Body of pancreas (tissue), 4 donors: ENCODE results near the gene S100B. TPM values are rescaled to one million over a fixed set of nuclear protein-coding genes. Genes with fewer than 3 reads are reported as not detected.

Experiments
- ATAC-seq: fragments of 150-250 bp; one replicate; pipeline ENCODE4 v1.9.1; 2016
- DNase-seq, 4 donors: peaks; one replicate each; pipeline ENCODE4 v3.0.0-alpha.2; 2019
- H3K27ac ChIP-seq, 4 donors: fragments of 200-600 bp; sonication (generic); 1 replicate in 3 of 4; 2 replicates in 1 of 4; pipeline versions ENCODE4 v1.5.1 to v1.6.1; 2016 to 2019; ENCODE audit warnings: mild to moderate bottlenecking in 1 of 4, mixed read lengths in 1 of 4, moderate library complexity in 1 of 4
- H3K27me3 ChIP-seq, 2 donors: fragments of 200-600 bp; sonication (generic); one replicate each; pipeline ENCODE4 v1.6.0; 2016; ENCODE audit warnings: mild to moderate bottlenecking in 1 of 2
- H3K36me3 ChIP-seq, 2 donors: fragments of 200-600 bp; sonication (generic); replicated peaks in 1 of 2; 2 replicates each; pipeline ENCODE4 v1.5.1; 2016; ENCODE audit warnings: low read depth in 2 of 2; ENCODE audit not compliant: insufficient read depth in 1 of 2
- H3K4me1 ChIP-seq: fragments of 200-600 bp; sonication (generic); one replicate; pipeline ENCODE4 v1.6.0; 2016
- H3K4me3 ChIP-seq, 2 donors: fragments of 200-600 bp; sonication (generic); 1 replicate in 1 of 2; 2 replicates in 1 of 2; pipeline ENCODE4 v1.5.1; 2016 to 2019
- H3K9me3 ChIP-seq, 3 donors: fragments of 200-600 bp; sonication (generic); 1 replicate in 2 of 3; 2 replicates in 1 of 3; pipeline ENCODE4 v1.5.1; 2016
- POLR2A ChIP-seq, 3 donors: fragments of 450-650 bp; IDR thresholded peaks; one replicate each; pipeline ENCODE4 v1.6.1; 2016; ENCODE audit warnings: antibody characterized with exemption in 3 of 3, mild to moderate bottlenecking in 2 of 3
- WGBS, 2 donors: methylation state at CpG; one replicate each; pipeline ENCODE4 v1.1.5; 2017; 5-methylcytosine and 5-hydroxymethylcytosine counted together
- intact Hi-C: fragments of 100-400 bp; cut with DNase I; formaldehyde crosslinking; loops from one replicate; pipeline ENCODE4 v1.15.1; 2023
- total RNA-seq, 2 donors: library from RNA; depleted of rRNA; stranded (reverse); fragments of >200 nt; gene quantifications; one replicate each; pipeline ENCODE4 v1.1.0, GENCODE V29; 2016
- TF ChIP-seq, protein P1 (sequence below), 7 experiments: fragments of 450-650 bp in 4 of 7; fragments of 200-600 bp in 3 of 7; sonication (generic) in 3 of 7; IDR thresholded peaks; one replicate each; pipeline ENCODE4 v1.5.1; 2016 to 2019; ENCODE audit warnings: antibody characterized with exemption in 7 of 7

S100B gene
- total RNA-seq, 2 donors from 2014 or later, result 2.6 to 33.9 TPM

DNA sequence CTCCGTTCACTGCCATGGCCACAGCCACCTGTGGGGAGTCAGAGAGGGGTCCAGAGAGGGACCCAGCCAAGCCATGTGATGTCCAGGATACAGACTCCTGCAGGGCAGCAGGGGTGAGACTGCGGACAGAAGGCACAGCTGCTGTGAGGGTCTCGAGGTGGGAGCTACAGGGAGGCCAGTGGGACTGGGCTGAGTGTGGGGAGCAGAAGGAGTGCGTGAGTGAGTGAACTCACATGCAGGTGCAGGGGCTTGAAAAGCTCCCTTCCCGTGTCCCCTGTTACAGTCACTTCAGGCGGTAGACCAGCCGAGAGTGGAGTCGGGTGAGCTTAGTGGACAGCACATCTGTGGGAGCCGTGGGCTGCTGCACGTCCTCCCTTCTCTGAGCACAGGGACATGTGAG is 42.4 kb downstream of the S100B start:
- no peaks in the 10 kb centered on the region for H3K27me3 ChIP-seq
- 87 to 90% methylated on average over 8 to 10 of the region's 10 CpGs for WGBS, 2 donors
- TF ChIP-seq, protein P1, sequence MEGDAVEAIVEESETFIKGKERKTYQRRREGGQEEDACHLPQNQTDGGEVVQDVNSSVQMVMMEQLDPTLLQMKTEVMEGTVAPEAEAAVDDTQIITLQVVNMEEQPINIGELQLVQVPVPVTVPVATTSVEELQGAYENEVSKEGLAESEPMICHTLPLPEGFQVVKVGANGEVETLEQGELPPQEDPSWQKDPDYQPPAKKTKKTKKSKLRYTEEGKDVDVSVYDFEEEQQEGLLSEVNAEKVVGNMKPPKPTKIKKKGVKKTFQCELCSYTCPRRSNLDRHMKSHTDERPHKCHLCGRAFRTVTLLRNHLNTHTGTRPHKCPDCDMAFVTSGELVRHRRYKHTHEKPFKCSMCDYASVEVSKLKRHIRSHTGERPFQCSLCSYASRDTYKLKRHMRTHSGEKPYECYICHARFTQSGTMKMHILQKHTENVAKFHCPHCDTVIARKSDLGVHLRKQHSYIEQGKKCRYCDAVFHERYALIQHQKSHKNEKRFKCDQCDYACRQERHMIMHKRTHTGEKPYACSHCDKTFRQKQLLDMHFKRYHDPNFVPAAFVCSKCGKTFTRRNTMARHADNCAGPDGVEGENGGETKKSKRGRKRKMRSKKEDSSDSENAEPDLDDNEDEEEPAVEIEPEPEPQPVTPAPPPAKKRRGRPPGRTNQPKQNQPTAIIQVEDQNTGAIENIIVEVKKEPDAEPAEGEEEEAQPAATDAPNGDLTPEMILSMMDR (IDR thresholded peaks at IDR 0.05), result no peak
- no peak for TF ChIP-seq POLR2A (IDR thresholded peaks at IDR 0.05)

GRCh38 chr21:46561445-46562090 is 43.3 kb downstream of the S100B start:
- ATAC-seq (no peak), DNase-seq (no peak)
- H3K27ac ChIP-seq, result no peak overlapping the region
- no peaks in the 10 kb centered on the region for H3K27me3 ChIP-seq
- no peaks in the 10 kb centered on the region for H3K9me3 ChIP-seq
- peaks cover 0 to 18% of the 10 kb centered on the region in 2 donors for H3K36me3 ChIP-seq
- TF ChIP-seq, protein P1 (IDR thresholded peaks at IDR 0.05), result no peak
- TF ChIP-seq POLR2A (IDR thresholded peaks at IDR 0.05), result no peak
- H3K4me3 ChIP-seq, result no peak overlapping the region
- intact Hi-C loops, result no loop called here
- peaks cover 6% of the 10 kb centered on the region for H3K4me1 ChIP-seq
- 92 to 93% methylated on average over 17 to 19 of the region's 19 CpGs for WGBS, 2 donors

More for the DNA sequence above, 42.4 kb downstream of the S100B start:
- DNase-seq, result no peak
- Histone ChIP-seq H3K4me3 (no peak overlapping the region), H3K27ac (no peak overlapping the region), H3K9me3 (no peaks in the 10 kb centered on the region), H3K36me3 (peaks cover 0 to 22% of the 10 kb centered on the region in 2 donors), H3K4me1 (peaks cover 6% of the 10 kb centered on the region)
- intact Hi-C loops, result no loop called here
- no peak for ATAC-seq

- DNase-seq, result no peak
Measured at GRCh38 chr21:46560568-46561444, 44.1 kb downstream of the S100B start.

DNA sequence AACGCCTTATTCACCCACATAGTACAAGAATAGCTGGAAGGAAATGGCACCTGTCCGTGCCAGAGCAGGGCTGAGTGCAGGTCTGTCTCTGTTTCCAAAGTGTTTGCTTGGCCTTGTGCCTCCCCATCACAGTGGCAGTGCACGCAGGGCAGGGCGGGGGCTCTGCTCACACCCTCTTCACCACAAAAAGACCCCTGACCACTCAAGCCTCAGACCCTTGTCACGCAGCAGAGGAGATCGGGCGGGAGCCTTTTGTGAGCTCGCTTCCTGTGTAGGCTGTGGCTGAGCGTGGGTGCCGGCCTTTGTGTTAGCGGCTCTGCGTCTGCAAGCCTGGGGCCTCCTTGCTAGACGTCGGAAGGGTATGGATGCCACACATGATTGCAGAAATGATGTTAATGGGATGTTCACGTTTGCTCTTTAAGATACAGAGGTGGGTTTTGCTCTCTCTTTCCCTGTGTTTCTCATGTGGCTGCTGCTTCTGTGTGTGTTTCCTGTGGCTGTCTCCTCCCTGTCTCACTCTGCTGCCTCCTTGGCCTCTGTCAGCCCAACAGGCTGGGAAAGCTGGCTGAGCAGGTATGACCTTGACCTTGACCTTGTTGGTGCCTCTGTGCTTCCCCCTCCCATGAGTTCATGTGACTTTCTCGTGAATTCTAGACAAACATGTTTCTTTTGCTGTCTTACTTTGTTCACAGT is 45.4 kb downstream of the S100B start:
- peaks cover 6% of the 10 kb centered on the region for H3K4me1 ChIP-seq
- DNase-seq, result no peak
- TF ChIP-seq POLR2A (IDR thresholded peaks at IDR 0.05), result no peak
- no peaks in the 10 kb centered on the region for H3K9me3 ChIP-seq
- peaks cover 0 to 15% of the 10 kb centered on the region in 2 donors for H3K36me3 ChIP-seq
- intact Hi-C loops, result no loop called here
- H3K27me3 ChIP-seq, result no peaks in the 10 kb centered on the region
- WGBS, 2 donors, result 73 to 80% methylated on average over 10 to 16 of the region's 16 CpGs
- ATAC-seq, result no peak
- H3K4me3 ChIP-seq, result no peak overlapping the region
- H3K27ac ChIP-seq, result peak overlapping the region in 1 of 4 donors; percentile 34

More at GRCh38 chr21:46560568-46561444, 44.1 kb downstream of the S100B start:
- intact Hi-C loops, result no loop called here
- Histone ChIP-seq H3K4me3 (no peak overlapping the region), H3K36me3 (peaks cover 0 to 16% of the 10 kb centered on the region in 2 donors), H3K27ac (no peak overlapping the region), H3K4me1 (peaks cover 6% of the 10 kb centered on the region), H3K9me3 (no peaks in the 10 kb centered on the region), H3K27me3 (no peaks in the 10 kb centered on the region)
- WGBS, 2 donors, result 88 to 90% methylated on average over 10 to 18 of the region's 19 CpGs
- no peak for TF ChIP-seq POLR2A (IDR thresholded peaks at IDR 0.05)
- TF ChIP-seq, protein P1 (IDR thresholded peaks at IDR 0.05), result no peak
- ATAC-seq, result no peak

DNA sequence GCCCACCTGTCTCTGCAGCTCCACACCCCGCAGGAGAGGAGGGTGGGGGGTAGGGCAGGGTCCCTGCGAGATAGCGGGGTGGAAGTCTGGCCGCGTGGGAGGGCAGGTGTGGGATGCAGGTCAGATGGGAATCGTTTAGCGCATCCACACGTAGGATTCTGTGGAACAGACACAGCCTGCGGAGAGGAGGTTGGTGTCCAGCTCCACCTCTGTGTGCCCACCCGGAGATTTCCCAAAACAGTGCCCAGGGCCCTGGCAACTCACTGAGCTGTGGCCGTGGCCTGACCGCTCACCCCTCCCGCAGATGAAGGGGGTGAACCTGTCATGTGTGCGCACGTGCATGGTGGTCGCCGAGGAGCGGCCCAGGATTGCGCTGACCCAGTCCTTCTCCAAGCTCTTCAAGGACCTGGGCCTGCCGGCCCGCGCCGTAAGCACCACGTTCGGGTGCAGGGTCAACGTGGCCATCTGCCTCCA is 46.9 kb downstream of the S100B start:
- WGBS, 2 donors, result 93 to 94% methylated on average over 20 to 25 of the region's 26 CpGs
- no peak for DNase-seq

More for the DNA sequence above, 46.9 kb downstream of the S100B start:
- Histone ChIP-seq H3K4me1 (peaks cover 6% of the 10 kb centered on the region), H3K36me3 (peaks cover 0 to 11% of the 10 kb centered on the region in 2 donors), H3K9me3 (no peaks in the 10 kb centered on the region), H3K27ac (no peak overlapping the region), H3K4me3 (no peak overlapping the region), H3K27me3 (no peaks in the 10 kb centered on the region)
- intact Hi-C loops, result no loop called here
- no peak for TF ChIP-seq POLR2A (IDR thresholded peaks at IDR 0.05)
- TF ChIP-seq, protein P1 (IDR thresholded peaks at IDR 0.05), result no peak
- ATAC-seq, result no peak
